Esophagus squamous epithelium (tissue), 4 donors: ENCODE data around the gene HILPDA.

Source experiments
- CTCF ChIP-seq, 6 experiments: fragments of 450-650 bp in 4 of 6; fragments of 200-600 bp in 2 of 6; sonication (generic) in 2 of 6; IDR thresholded peaks; one replicate each; pipeline ENCODE4 v1.5.1; 2016 to 2019; ENCODE audit warnings: antibody characterized with exemption in 6 of 6, mild to moderate bottlenecking in 4 of 6, moderate library complexity in 4 of 6
- POLR2A ChIP-seq, 4 donors: fragments of 450-650 bp; IDR thresholded peaks; one replicate each; pipeline ENCODE4 v1.6.1; 2017; ENCODE audit warnings: antibody characterized with exemption in 4 of 4, mild to moderate bottlenecking in 4 of 4, moderate library complexity in 3 of 4

DNA sequence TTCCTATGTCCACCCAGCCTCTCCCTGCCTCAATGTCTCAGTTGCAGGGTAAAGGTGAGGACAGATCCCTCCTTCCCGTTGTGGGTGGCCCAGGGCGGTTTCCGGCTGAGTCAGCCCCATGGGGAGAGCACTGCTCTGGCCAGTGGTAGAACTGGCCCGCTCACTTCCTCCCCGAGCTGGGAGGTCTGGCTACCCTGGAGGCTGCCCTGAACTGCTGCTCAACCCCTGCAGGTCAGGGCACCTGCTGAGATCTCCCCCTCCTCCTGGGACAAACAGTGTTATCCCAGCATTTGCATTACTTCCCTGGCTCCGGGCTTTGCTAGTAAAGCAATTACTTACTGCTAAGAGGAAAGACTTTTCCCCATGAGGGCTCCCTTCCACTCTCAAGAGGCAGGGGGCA, 24.5 kb upstream of the HILPDA start:
- TF ChIP-seq POLR2A (IDR thresholded peaks at IDR 0.05) (no peak), CTCF (IDR thresholded peaks at IDR 0.05) (no peak)
